K562 (cell line): Measurements from ENCODE around the gene ZMYND8. TPM values are rescaled to one million over a fixed set of nuclear protein-coding genes. Genes with fewer than 3 reads are reported as not detected.

Source experiments
- ETV5 ChIP-seq: sonication (generic); formaldehyde crosslinking; IDR thresholded peaks from 2 replicates; pipeline ENCODE4 v1.4.0; 2020; ENCODE audit warnings: low read depth, mild to moderate bottlenecking, missing genetic modification reagents
- GABPA ChIP-seq: fragments of 200-800 bp; sonication (Bioruptor generic); conservative IDR thresholded peaks from 2 replicates; pipeline ENCODE4 v1.6.1; 2016; ENCODE audit warnings: low read depth, missing genetic modification characterization, missing compliant biosample characterization
- HDAC1 ChIP-seq, 2 experiments: fragments of 450-650 bp; IDR thresholded peaks; 2 replicates each; pipeline ENCODE4 v1.6.1; 2016 to 2017; ENCODE audit warnings: inconsistent platforms in 1 of 2, mild to moderate bottlenecking in 1 of 2, moderate library complexity in 1 of 2
- MAZ ChIP-seq, 2 experiments: fragments of 450-650 bp in 1 of 2; sonication (generic) in 1 of 2; formaldehyde crosslinking; IDR thresholded peaks in 1 of 2; conservative IDR thresholded peaks in 1 of 2; 2 replicates each; pipeline versions ENCODE4 v1.4.0 to v1.5.0; 2020; ENCODE audit warnings: mild to moderate bottlenecking in 1 of 2, missing genetic modification reagents in 1 of 2
- PKNOX1 ChIP-seq: fragments of 450-650 bp; IDR thresholded peaks from 2 replicates; pipeline ENCODE4 v1.6.1; 2016
- SAP30 ChIP-seq: fragments of 200-600 bp; sonication (generic); IDR thresholded peaks from 2 replicates; pipeline ENCODE4 v1.6.1; 2012; ENCODE audit warnings: borderline replicate concordance, low read depth, mild to moderate bottlenecking, moderate library complexity, low read length, control low read depth, inconsistent platforms; ENCODE audit not compliant: insufficient read depth, poor library complexity, severe bottlenecking
- TRIM28 ChIP-seq: fragments of 450-650 bp; IDR thresholded peaks from 2 replicates; pipeline ENCODE4 v1.6.1; 2017
- ZBTB11 ChIP-seq, 3 experiments: fragments of 200-800 bp in 1 of 3; fragments of 250-450 bp in 1 of 3; fragments of 450-650 bp in 1 of 3; sonication (Bioruptor Pico) in 1 of 3; sonication (Bioruptor generic) in 1 of 3; formaldehyde crosslinking in 1 of 3; IDR thresholded peaks; 2 replicates each; pipeline versions ENCODE4 v1.6.1 to v1.8.0; 2016 to 2022; ENCODE audit warnings: mild to moderate bottlenecking in 2 of 3, missing genetic modification characterization in 2 of 3, missing compliant biosample characterization in 1 of 3, moderate library complexity in 1 of 3
- ZBTB34 ChIP-seq: fragments of 250-450 bp; sonication (Bioruptor Pico); IDR thresholded peaks from 2 replicates; pipeline ENCODE4 v1.8.0; 2021; ENCODE audit warnings: mild to moderate bottlenecking, moderate library complexity
- polyA plus RNA-seq, 8 experiments: library from polyadenylated mRNA; depleted of rRNA in 4 of 8; stranded (reverse) in 5 of 8; unstranded in 3 of 8; fragments of >200 nt; fragmentation: Nextera tagmentation in 2 of 8; fragmentation: Illumina TruSeq in 1 of 8; extraction: Ambion mirVana in 2 of 8; extraction: Trizol in 1 of 8; gene quantifications; 2 replicates each; pipeline versions ENCODE4 v1.2.1 to v1.2.3, GENCODE V29; 2011 to 2014; ENCODE audit warnings: inconsistent platforms in 1 of 8, missing spikeins in 1 of 8
- total RNA-seq, 7 experiments: library from RNA; depleted of rRNA in 6 of 7; stranded (reverse); fragments of >200 nt in 6 of 7; fragmentation: Illumina TruSeq in 2 of 7; extraction: Trizol in 2 of 7; gene quantifications; 2 replicates each; pipeline versions ENCODE4 v1.2.1 to v1.2.3, GENCODE V29; 2011 to 2021; ENCODE audit warnings: low replicate concordance in 1 of 7
- TF ChIP-seq, protein P1 (sequence below), 2 experiments: fragments of 450-650 bp; formaldehyde crosslinking in 1 of 2; IDR thresholded peaks; 2 replicates each; pipeline versions ENCODE4 v1.4.0 to v1.6.1; 2014 to 2020; ENCODE audit warnings: mild to moderate bottlenecking in 2 of 2, borderline replicate concordance in 1 of 2, low read depth in 1 of 2

ZMYND8 gene
- total and polyA plus RNA-seq, 9 of the 15 experiments (the other 6 are each of a cell fraction or from before 2014, with no cell fraction given): 31.8 to 148 (median 71.9) TPM

- TF ChIP-seq, protein P1, sequence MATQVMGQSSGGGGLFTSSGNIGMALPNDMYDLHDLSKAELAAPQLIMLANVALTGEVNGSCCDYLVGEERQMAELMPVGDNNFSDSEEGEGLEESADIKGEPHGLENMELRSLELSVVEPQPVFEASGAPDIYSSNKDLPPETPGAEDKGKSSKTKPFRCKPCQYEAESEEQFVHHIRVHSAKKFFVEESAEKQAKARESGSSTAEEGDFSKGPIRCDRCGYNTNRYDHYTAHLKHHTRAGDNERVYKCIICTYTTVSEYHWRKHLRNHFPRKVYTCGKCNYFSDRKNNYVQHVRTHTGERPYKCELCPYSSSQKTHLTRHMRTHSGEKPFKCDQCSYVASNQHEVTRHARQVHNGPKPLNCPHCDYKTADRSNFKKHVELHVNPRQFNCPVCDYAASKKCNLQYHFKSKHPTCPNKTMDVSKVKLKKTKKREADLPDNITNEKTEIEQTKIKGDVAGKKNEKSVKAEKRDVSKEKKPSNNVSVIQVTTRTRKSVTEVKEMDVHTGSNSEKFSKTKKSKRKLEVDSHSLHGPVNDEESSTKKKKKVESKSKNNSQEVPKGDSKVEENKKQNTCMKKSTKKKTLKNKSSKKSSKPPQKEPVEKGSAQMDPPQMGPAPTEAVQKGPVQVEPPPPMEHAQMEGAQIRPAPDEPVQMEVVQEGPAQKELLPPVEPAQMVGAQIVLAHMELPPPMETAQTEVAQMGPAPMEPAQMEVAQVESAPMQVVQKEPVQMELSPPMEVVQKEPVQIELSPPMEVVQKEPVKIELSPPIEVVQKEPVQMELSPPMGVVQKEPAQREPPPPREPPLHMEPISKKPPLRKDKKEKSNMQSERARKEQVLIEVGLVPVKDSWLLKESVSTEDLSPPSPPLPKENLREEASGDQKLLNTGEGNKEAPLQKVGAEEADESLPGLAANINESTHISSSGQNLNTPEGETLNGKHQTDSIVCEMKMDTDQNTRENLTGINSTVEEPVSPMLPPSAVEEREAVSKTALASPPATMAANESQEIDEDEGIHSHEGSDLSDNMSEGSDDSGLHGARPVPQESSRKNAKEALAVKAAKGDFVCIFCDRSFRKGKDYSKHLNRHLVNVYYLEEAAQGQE (IDR thresholded peaks at IDR 0.05; ENCODE audit: borderline replicate concordance): no peak
- TF ChIP-seq, protein P1 (CRISPR knock-in tag; IDR thresholded peaks at IDR 0.05; ENCODE audit: low read depth): peak; percentile 54
- TF ChIP-seq ZBTB34 (CRISPR knock-in tag): 0 out of 2 replicates have a peak, but pooled peaks have one; percentile 27
- peak; percentile 60; the same call in 1 of the 2 replicates for TF ChIP-seq ETV5 (CRISPR knock-in tag)
- 0 out of 4 replicates have a peak, but pooled peaks of 1 of the 2 experiments have one; percentile 8 for TF ChIP-seq HDAC1 (IDR thresholded peaks at IDR 0.05)
- TF ChIP-seq ZBTB11 (CRISPR knock-in tag; IDR thresholded peaks at IDR 0.05): peak in 2 of 3 experiments; percentile 7 to 53; a peak in 2 of 6 replicates
- TF ChIP-seq GABPA: peak; percentile 5; the same call in 1 of the 2 replicates
- peak; percentile 0 for TF ChIP-seq SAP30
- TF ChIP-seq PKNOX1: peak; percentile 59
- TF ChIP-seq MAZ (CRISPR knock-in tag; conservative IDR thresholded peaks at IDR 0.05 in 1 of 2, IDR thresholded peaks at IDR 0.05 in 1 of 2): 0 out of 4 replicates have a peak, but pooled peaks of 1 of the 2 experiments have one; percentile 15
- TF ChIP-seq TRIM28: no peak
Measured at GRCh38 chr20:47356526-47357295, at the start of gene ZMYND8 (continued).
